GM10266 (cell line): Measurements from ENCODE around the gene LLGL2.

ENCODE experiments used
- DNase-seq: peaks from one replicate; pipeline ENCODE4 v3.0.0; 2012; ENCODE audit errors: extremely low spot score
- TF ChIP-seq, protein P1 (sequence below): IDR thresholded peaks from 2 replicates; pipeline ENCODE4 v1.5.1; 2012; ENCODE audit warnings: mild to moderate bottlenecking, low read depth; ENCODE audit not compliant: control insufficient read depth, insufficient read depth; ENCODE audit errors: missing control alignments

The LLGL2 gene

DNA sequence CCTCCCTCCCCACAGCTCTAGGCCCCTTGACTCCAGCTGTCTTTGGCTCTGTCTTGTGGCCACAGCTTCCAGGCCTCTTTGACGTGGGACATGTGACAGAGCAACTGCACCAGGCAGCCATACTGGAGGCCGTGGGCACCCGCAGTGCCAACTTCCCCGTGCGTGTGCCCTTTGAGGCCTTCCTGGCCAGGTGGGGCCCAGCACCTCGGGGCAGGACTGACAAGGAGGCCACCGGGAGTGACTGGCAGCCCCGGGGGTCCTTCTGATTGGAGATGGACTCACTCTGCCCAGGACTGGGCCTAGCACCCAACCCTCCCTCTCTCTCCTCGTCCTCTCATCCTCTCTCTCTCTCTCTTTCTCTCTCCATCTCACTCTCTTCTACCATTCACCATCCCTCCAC is 77.6 kb downstream of the LLGL2 start:
- TF ChIP-seq, protein P1, sequence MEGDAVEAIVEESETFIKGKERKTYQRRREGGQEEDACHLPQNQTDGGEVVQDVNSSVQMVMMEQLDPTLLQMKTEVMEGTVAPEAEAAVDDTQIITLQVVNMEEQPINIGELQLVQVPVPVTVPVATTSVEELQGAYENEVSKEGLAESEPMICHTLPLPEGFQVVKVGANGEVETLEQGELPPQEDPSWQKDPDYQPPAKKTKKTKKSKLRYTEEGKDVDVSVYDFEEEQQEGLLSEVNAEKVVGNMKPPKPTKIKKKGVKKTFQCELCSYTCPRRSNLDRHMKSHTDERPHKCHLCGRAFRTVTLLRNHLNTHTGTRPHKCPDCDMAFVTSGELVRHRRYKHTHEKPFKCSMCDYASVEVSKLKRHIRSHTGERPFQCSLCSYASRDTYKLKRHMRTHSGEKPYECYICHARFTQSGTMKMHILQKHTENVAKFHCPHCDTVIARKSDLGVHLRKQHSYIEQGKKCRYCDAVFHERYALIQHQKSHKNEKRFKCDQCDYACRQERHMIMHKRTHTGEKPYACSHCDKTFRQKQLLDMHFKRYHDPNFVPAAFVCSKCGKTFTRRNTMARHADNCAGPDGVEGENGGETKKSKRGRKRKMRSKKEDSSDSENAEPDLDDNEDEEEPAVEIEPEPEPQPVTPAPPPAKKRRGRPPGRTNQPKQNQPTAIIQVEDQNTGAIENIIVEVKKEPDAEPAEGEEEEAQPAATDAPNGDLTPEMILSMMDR: no peak

DNA sequence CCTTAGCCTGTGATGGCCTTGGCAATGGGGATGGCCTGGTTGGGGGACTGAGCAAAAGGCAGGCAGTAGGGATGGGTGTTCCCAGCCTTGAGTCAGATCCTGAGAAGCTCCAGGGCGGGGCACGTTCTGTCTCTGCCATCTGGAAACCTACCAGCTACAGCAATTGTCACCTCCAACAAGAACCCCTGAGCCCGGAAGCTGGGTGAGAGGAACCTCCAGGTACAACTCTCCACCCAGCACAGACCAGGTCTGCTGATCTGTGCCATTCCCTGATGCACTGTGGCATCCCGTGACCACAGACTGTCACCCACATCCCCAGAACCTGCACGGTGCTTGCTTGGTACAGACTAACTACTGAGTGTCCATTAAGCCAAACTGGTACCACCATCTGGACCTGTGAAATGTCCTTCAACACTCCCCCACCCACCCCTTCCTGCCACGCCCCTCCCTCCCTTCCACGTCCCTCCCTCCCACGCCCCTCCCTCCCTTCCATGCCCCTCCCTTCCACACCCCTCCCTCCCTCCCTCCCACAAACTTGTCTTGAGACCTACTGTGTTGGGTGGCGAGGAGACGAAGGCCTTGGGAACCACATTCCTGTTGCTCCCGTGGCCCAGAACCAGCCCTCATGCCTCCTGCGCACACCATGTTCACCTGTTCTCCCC is 78.7 kb downstream of the LLGL2 start:
- no peak for DNase-seq
- TF ChIP-seq, protein P1: no peak

More for the DNA sequence above, 77.6 kb downstream of the LLGL2 start:
- no peak for DNase-seq

DNA sequence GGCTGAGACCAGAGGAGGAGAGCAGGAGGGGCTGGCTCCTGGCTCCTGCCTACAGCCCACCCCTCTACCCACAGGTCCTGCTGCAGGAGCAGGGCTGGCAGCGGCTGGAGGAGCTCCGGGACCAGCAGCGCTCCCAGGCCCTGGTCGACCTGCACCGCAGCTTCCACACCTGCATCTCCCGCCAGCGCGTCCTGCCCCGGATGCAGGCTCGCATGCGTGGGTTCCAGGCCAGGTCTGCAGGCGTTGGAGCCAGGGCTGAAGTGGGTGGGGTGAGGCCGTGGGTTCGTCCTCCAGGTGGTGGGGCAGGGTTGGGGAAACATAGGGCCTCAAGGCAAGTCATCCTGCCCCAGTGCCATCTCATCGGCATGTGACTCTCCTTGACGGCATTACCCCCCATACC is 80.3 kb downstream of the LLGL2 start:
- no peak for DNase-seq
- TF ChIP-seq, protein P1: no peak

DNA sequence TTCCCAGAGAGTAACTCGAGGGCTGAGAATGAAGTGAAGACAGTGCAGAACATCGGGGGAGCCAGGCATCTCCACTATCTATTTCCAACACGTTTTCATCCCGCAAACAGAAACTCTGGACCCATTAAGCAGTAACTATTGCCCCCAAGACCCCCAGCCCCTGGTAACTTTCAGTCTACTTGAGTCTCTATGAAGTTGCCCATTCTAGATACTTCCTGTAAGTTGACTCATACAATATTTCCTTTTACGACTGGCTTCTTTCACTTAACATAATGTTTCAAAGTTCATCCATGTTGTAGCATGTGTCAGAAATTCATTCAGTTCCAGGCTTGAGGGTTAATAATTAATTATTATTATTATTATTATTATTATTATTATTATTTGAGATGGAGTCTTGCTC is 81.6 kb downstream of the LLGL2 start:
- DNase-seq: no peak
- TF ChIP-seq, protein P1: no peak

DNA sequence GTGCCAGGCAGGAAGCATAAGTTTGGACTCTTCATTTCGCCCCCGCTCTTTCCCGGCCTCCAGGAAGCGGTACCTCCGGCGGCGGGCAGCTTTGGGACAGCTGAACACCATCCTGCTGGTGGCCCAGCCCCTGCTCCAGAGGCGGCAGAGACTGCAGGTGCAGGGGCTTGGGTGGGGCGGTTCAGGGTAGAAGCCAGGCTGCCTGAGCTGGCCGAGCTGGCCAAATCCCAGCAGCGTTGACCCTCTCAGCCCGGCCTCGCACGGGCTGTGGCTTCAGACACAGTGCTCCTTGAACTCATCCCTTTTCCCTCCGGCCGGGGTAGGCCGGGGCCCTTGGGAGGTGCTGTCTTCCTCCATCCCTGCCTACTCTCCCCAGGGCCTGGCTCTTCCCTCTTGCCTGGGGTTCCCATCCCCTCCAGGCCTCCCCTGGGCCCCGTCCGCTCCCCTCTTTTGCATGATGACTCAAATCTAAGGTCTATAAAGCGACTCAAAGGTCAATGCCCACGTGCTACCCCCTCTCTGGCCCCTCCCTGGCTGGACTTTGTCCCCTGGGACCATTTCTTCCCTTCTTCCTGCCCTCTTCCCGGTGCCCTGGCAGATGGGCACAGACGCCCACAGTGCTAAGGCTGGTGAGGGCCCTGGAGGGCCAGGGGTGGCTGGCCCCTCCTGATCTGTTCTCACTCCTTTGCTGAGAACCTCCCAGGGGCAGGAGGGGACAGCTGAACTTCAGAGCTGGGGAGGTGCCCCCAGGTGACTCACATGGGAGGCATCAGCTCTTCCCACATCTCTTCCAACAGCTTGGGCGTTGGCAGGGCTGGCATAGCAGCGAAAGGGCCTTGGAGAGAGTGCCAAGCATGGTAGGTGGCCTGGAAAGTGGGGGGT is 84.8 kb downstream of the LLGL2 start:
- TF ChIP-seq, protein P1: no peak
- no peak for DNase-seq

DNA sequence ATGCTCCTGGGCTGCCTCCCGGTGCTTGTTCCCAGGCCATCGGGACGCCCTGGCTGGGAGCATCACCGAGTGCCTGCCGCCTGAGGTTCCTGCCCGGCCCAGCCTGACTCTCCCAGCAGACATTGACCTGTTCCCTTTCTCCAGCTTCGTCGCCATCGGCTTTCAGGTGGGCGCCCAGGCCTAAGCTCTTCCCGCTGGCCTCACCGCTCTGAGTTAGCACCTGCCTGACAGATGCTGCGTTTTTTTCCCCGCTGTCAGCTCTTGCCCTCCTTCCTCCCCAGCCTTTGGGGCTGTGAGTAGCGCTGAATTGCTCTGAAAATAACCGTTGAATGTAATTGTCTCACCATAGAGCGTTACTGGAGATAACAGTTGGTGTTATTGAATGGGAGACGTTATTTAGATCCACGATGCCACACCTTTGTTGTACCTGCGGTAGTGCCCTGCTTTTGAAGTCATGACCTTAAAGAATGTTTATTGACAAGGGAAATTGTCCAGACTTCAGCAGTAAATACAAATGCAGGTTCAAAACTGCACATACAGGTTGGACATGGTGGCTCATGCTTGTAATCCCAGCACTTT is 86.4 kb downstream of the LLGL2 start:
- no peak for DNase-seq
- TF ChIP-seq, protein P1: no peak
